ENCODE data around the gene GMEB2.
"Not testable (repeated sequence)": the region's sequence is repeated elsewhere in the genome, so short reads cannot be mapped to it uniquely, and the experiment has no call there.

The GMEB2 gene

GRCh38 chr20:63559485-63560332 is 67.2 kb downstream of the GMEB2 start:
- not testable (repeated sequence) for H3K4me1 ChIP-seq (ENCODE audit: control insufficient read depth, insufficient read depth, low read depth, low read length); H3K14ac ChIP-seq (ENCODE audit: low read length in 2 of 2); H2BK5ac ChIP-seq (ENCODE audit: low read depth, low read length, poor library complexity, severe bottlenecking); H3K18ac ChIP-seq (ENCODE audit: low read depth in 1 of 2, low read length in 2 of 2); H4K91ac ChIP-seq (ENCODE audit: low read length); H3K79me1 ChIP-seq (replicated peaks; ENCODE audit: low read length, poor library complexity, severe bottlenecking); H2AK5ac ChIP-seq (ENCODE audit: low read length, severe bottlenecking); H3K23ac ChIP-seq (ENCODE audit: low read length in 2 of 2); H2BK12ac ChIP-seq (ENCODE audit: low read length in 2 of 2); H3K9me3 ChIP-seq (ENCODE audit: control insufficient read depth, low read length); H3K27me3 ChIP-seq (ENCODE audit: control insufficient read depth in 1 of 2, insufficient read depth in 1 of 2, low read length in 2 of 2); DNase-seq; H3K27ac ChIP-seq (ENCODE audit: low read length, poor library complexity, severe bottlenecking); H2AFZ ChIP-seq (ENCODE audit: low read depth, low read length); H3K4ac ChIP-seq (ENCODE audit: low read depth in 1 of 2, low read length in 2 of 2); H2BK15ac ChIP-seq (ENCODE audit: low read depth, poor library complexity, severe bottlenecking); H4K8ac ChIP-seq (ENCODE audit: low read length); H3K9ac ChIP-seq (ENCODE audit: low read length); H3K4me2 ChIP-seq (ENCODE audit: low read length, poor library complexity, severe bottlenecking); H2BK120ac ChIP-seq (ENCODE audit: low read depth, low read length); H3K4me3 ChIP-seq (ENCODE audit: insufficient read depth in 1 of 2, low read depth in 1 of 2, low read length in 2 of 2)
- 97% methylated on average over 30 of the region's 31 CpGs for WGBS
- H3K36me3 ChIP-seq (ENCODE audit: control insufficient read depth in 1 of 2, insufficient read depth in 2 of 2, low read depth in 1 of 2, low read length in 2 of 2) = peaks cover 50 to 68% of the 10 kb centered on the region in 2 experiments

DNA sequence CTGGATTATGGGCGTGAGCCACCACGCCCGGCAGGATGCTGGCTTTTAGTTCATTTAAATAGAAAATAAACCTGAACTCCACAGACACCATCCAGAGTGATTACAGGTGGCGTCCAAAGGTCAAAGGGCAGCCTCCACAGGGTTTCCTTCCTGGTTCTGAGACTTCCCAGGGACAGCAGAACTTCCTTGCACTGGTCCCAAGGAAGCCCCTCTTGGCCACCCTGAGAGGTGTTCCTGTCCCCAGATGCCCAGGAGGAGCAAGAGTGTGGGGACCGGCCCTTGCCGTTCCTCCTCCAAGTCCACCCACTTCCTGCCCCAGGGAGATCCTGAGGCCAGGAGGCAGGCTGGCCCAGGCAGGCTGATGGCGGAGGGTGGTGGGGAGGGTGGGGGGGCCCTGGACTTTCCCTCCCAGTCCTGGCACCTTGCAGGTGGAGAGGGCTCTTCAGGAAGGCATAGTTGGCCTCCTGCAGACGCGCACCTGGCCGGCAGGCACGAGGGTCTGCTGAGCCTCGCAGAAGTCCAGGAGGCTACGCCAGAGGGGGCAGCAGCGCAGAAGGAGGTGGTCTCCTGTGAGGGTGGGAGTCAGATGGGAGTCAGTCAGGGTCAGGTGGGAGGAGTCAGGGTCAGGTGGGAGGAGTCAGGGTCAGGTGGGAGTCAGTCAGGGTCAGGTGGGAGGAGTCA is 68.0 kb downstream of the GMEB2 start:
- no peak overlapping the region for H4K91ac ChIP-seq (ENCODE audit: low read length)
- no peak overlapping the region for H3K23ac ChIP-seq (ENCODE audit: low read length in 2 of 2)
- H3K27ac ChIP-seq (ENCODE audit: low read length, poor library complexity, severe bottlenecking) = no peak overlapping the region
- no peak overlapping the region for H2BK5ac ChIP-seq (ENCODE audit: low read depth, low read length, poor library complexity, severe bottlenecking)
- no peak overlapping the region for H3K4me2 ChIP-seq (ENCODE audit: low read length, poor library complexity, severe bottlenecking)
- H3K4ac ChIP-seq (ENCODE audit: low read depth in 1 of 2, low read length in 2 of 2) = no peak overlapping the region
- no peak overlapping the region for H4K8ac ChIP-seq (ENCODE audit: low read length)
- peaks cover 13% of the 10 kb centered on the region for H3K4me1 ChIP-seq (ENCODE audit: control insufficient read depth, insufficient read depth, low read depth, low read length)
- H3K9ac ChIP-seq (ENCODE audit: low read length) = no peak overlapping the region
- no peaks in the 10 kb centered on the region for H3K9me3 ChIP-seq (ENCODE audit: control insufficient read depth, low read length)
- no peaks in the 10 kb centered on the region for H3K79me1 ChIP-seq (replicated peaks; ENCODE audit: low read length, poor library complexity, severe bottlenecking)
- no peak overlapping the region for H2BK15ac ChIP-seq (ENCODE audit: low read depth, poor library complexity, severe bottlenecking)
- H3K18ac ChIP-seq (ENCODE audit: low read depth in 1 of 2, low read length in 2 of 2) = no peak overlapping the region
- H2BK120ac ChIP-seq (ENCODE audit: low read depth, low read length) = no peak overlapping the region
- no peak overlapping the region for H3K14ac ChIP-seq (ENCODE audit: low read length in 2 of 2)
- no peak for DNase-seq
- H2AK5ac ChIP-seq (ENCODE audit: low read length, severe bottlenecking) = no peak overlapping the region
- H2BK12ac ChIP-seq (ENCODE audit: low read length in 2 of 2) = no peak overlapping the region
- no peak overlapping the region for H2AFZ ChIP-seq (ENCODE audit: low read depth, low read length)
- no peak overlapping the region for H3K4me3 ChIP-seq (ENCODE audit: insufficient read depth in 1 of 2, low read depth in 1 of 2, low read length in 2 of 2)
- 96% methylated on average over 12 of the region's 14 CpGs for WGBS
- peaks cover 0 to 5% of the 10 kb centered on the region in 2 experiments for H3K27me3 ChIP-seq (ENCODE audit: control insufficient read depth in 1 of 2, insufficient read depth in 1 of 2, low read length in 2 of 2)
- peaks cover 43 to 61% of the 10 kb centered on the region in 2 experiments for H3K36me3 ChIP-seq (ENCODE audit: control insufficient read depth in 1 of 2, insufficient read depth in 2 of 2, low read depth in 1 of 2, low read length in 2 of 2)

GRCh38 chr20:63557481-63557891 is 69.4 kb downstream of the GMEB2 start:
- 96% methylated on average over 18 of the region's 19 CpGs for WGBS
- no peak overlapping the region for H3K4me2 ChIP-seq (ENCODE audit: low read length, poor library complexity, severe bottlenecking)

GRCh38 chr20:63556873-63557478 is 69.9 kb downstream of the GMEB2 start:
- Histone ChIP-seq H2BK120ac (ENCODE audit: low read depth, low read length) (no peak overlapping the region), H3K23ac (ENCODE audit: low read length in 2 of 2) (no peak overlapping the region), H2BK5ac (ENCODE audit: low read depth, low read length, poor library complexity, severe bottlenecking) (no peak overlapping the region), H4K8ac (ENCODE audit: low read length) (peak overlapping the region; percentile 35), H3K14ac (ENCODE audit: low read length in 2 of 2) (no peak overlapping the region), H3K4me1 (ENCODE audit: control insufficient read depth, insufficient read depth, low read depth, low read length) (peaks cover 24% of the 10 kb centered on the region), H3K79me1 (replicated peaks; ENCODE audit: low read length, poor library complexity, severe bottlenecking) (no peaks in the 10 kb centered on the region), H2AFZ (ENCODE audit: low read depth, low read length) (no peak overlapping the region), H2BK15ac (ENCODE audit: low read depth, poor library complexity, severe bottlenecking) (no peak overlapping the region), H4K91ac (ENCODE audit: low read length) (peak overlapping the region; percentile 18), H3K4me3 (ENCODE audit: insufficient read depth in 1 of 2, low read depth in 1 of 2, low read length in 2 of 2) (no peak overlapping the region), H3K27ac (ENCODE audit: low read length, poor library complexity, severe bottlenecking) (no peak overlapping the region), H3K4ac (ENCODE audit: low read depth in 1 of 2, low read length in 2 of 2) (no peak overlapping the region), H3K9me3 (ENCODE audit: control insufficient read depth, low read length) (no peaks in the 10 kb centered on the region), H3K18ac (ENCODE audit: low read depth in 1 of 2, low read length in 2 of 2) (no peak overlapping the region), H3K9ac (ENCODE audit: low read length) (no peak overlapping the region), H2AK5ac (ENCODE audit: low read length, severe bottlenecking) (no peak overlapping the region), H3K27me3 (ENCODE audit: control insufficient read depth in 1 of 2, insufficient read depth in 1 of 2, low read length in 2 of 2) (peaks cover 0 to 8% of the 10 kb centered on the region in 2 experiments), H2BK12ac (ENCODE audit: low read length in 2 of 2) (no peak overlapping the region), H3K36me3 (ENCODE audit: control insufficient read depth in 1 of 2, insufficient read depth in 2 of 2, low read depth in 1 of 2, low read length in 2 of 2) (peaks cover 31 to 41% of the 10 kb centered on the region in 2 experiments), H3K4me2 (ENCODE audit: low read length, poor library complexity, severe bottlenecking) (no peak overlapping the region)
- 78% methylated on average over 23 of the region's 23 CpGs for WGBS
- no peak for DNase-seq

More at GRCh38 chr20:63557481-63557891, 69.4 kb downstream of the GMEB2 start:
- Histone ChIP-seq H3K9me3 (ENCODE audit: control insufficient read depth, low read length) (no peaks in the 10 kb centered on the region), H3K23ac (ENCODE audit: low read length in 2 of 2) (no peak overlapping the region), H4K8ac (ENCODE audit: low read length) (no peak overlapping the region), H3K27ac (ENCODE audit: low read length, poor library complexity, severe bottlenecking) (no peak overlapping the region), H2BK120ac (ENCODE audit: low read depth, low read length) (no peak overlapping the region), H3K9ac (ENCODE audit: low read length) (no peak overlapping the region), H2AK5ac (ENCODE audit: low read length, severe bottlenecking) (no peak overlapping the region), H3K79me1 (replicated peaks; ENCODE audit: low read length, poor library complexity, severe bottlenecking) (no peaks in the 10 kb centered on the region), H2AFZ (ENCODE audit: low read depth, low read length) (no peak overlapping the region), H4K91ac (ENCODE audit: low read length) (no peak overlapping the region), H2BK12ac (ENCODE audit: low read length in 2 of 2) (no peak overlapping the region), H3K4me1 (ENCODE audit: control insufficient read depth, insufficient read depth, low read depth, low read length) (peaks cover 24% of the 10 kb centered on the region), H3K27me3 (ENCODE audit: control insufficient read depth in 1 of 2, insufficient read depth in 1 of 2, low read length in 2 of 2) (peaks cover 0 to 8% of the 10 kb centered on the region in 2 experiments), H3K4ac (ENCODE audit: low read depth in 1 of 2, low read length in 2 of 2) (no peak overlapping the region), H3K36me3 (ENCODE audit: control insufficient read depth in 1 of 2, insufficient read depth in 2 of 2, low read depth in 1 of 2, low read length in 2 of 2) (peaks cover 32 to 46% of the 10 kb centered on the region in 2 experiments), H2BK15ac (ENCODE audit: low read depth, poor library complexity, severe bottlenecking) (no peak overlapping the region), H3K14ac (ENCODE audit: low read length in 2 of 2) (no peak overlapping the region), H3K4me3 (ENCODE audit: insufficient read depth in 1 of 2, low read depth in 1 of 2, low read length in 2 of 2) (no peak overlapping the region), H2BK5ac (ENCODE audit: low read depth, low read length, poor library complexity, severe bottlenecking) (no peak overlapping the region), H3K18ac (ENCODE audit: low read depth in 1 of 2, low read length in 2 of 2) (no peak overlapping the region)
- DNase-seq = no peak
